Cerebellar cortex (tissue), 1 donor: Measurements from ENCODE around the gene ZBTB7C.
A peak's percentile ranks its signal among the peaks of the same experiment; 100 is the strongest.

Experiments used
- DNase-seq: peaks from one replicate; pipeline ENCODE4 v3.0.0-alpha.2; 2015; ENCODE audit warnings: low spot score

The ZBTB7C gene

GRCh38 chr18:48164116-48164515 lies 245.1 kb downstream of the ZBTB7C start:
- no peak for DNase-seq

- DNase-seq = no peak
Measured at GRCh38 chr18:48163738-48164115, 245.5 kb downstream of the ZBTB7C start.

GRCh38 chr18:48162956-48163737 lies 246.0 kb downstream of the ZBTB7C start:
- DNase-seq = no peak

GRCh38 chr18:48161911-48162698 lies 247.1 kb downstream of the ZBTB7C start:
- DNase-seq = no peak

GRCh38 chr18:48161191-48161910 lies 247.8 kb downstream of the ZBTB7C start:
- DNase-seq = peak; percentile 19

- no peak for DNase-seq
Measured at GRCh38 chr18:48160622-48161021, 248.6 kb downstream of the ZBTB7C start.

GRCh38 chr18:48159816-48160215 lies 249.4 kb downstream of the ZBTB7C start:
- no peak for DNase-seq

- no peak for DNase-seq
Measured at GRCh38 chr18:48158721-48159120, 250.5 kb downstream of the ZBTB7C start.

GRCh38 chr18:48157956-48158355 lies 251.2 kb downstream of the ZBTB7C start:
- no peak for DNase-seq

GRCh38 chr18:48155856-48156255 lies 253.3 kb downstream of the ZBTB7C start:
- no peak for DNase-seq

GRCh38 chr18:48154828-48155227 lies 254.4 kb downstream of the ZBTB7C start:
- DNase-seq = no peak

GRCh38 chr18:48153613-48154481 lies 255.3 kb downstream of the ZBTB7C start:
- DNase-seq = no peak

GRCh38 chr18:48152549-48152948 lies 256.6 kb downstream of the ZBTB7C start:
- DNase-seq = no peak

GRCh38 chr18:48151421-48152065 lies 257.6 kb downstream of the ZBTB7C start:
- DNase-seq = no peak

GRCh38 chr18:48149020-48149685 lies 260.0 kb downstream of the ZBTB7C start:
- no peak for DNase-seq

- no peak for DNase-seq
Measured at GRCh38 chr18:48142994-48143393, 266.2 kb downstream of the ZBTB7C start.

- no peak for DNase-seq
Measured at GRCh38 chr18:48142353-48142752, 266.8 kb downstream of the ZBTB7C start.

- no peak for DNase-seq
Measured at GRCh38 chr18:48140731-48141130, 268.5 kb downstream of the ZBTB7C start.

- DNase-seq = no peak
Measured at GRCh38 chr18:48139431-48140347, 269.5 kb downstream of the ZBTB7C start.
